Stimulated activated CD4-positive, alpha-beta T cell treated with anti-CD3 and anti-CD28 coated beads, TNF-alpha, amount 100 ng/mL, for 48 hours (primary cell): ENCODE measurements around the gene MSMP.
A peak's percentile ranks its signal among the peaks of the same experiment; 100 is the strongest.

Experiments used
- DNase-seq, 3 donors: peaks; one replicate each; pipeline ENCODE4 v3.0.0-alpha.2; 2020; ENCODE audit warnings: low read depth in 3 of 3

Gene MSMP

DNA sequence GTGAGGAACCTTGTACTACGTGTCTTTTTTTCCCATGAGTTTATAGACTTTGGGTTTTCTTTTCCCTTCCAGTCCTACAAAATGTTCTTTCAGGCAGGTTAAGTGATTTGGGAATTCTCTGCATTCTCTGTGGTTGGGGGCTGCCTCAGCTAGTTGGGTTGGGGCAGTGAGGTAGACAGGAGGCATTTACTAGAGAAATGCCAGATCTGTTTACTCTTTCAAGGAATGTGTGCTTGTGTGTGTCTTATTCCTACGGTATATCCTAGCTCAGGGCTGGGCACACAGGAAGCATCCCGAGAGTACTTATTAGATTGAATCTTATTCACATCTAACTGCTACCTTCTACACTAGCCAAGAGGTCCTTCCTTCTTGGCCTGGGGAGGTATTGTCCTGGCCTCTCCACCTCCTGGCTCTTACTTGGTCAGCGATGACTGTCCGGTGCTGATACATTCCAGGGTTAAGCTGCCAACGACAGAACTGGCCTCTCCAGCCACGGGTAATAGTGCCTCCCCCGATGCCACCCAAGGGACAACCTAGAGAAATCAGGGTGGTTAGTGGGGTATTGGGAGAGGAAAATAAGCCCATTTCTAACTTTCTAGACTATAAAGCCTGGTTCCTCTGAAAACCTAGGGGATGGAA, 10.1 kb downstream of the MSMP start:
- no peak for DNase-seq

DNA sequence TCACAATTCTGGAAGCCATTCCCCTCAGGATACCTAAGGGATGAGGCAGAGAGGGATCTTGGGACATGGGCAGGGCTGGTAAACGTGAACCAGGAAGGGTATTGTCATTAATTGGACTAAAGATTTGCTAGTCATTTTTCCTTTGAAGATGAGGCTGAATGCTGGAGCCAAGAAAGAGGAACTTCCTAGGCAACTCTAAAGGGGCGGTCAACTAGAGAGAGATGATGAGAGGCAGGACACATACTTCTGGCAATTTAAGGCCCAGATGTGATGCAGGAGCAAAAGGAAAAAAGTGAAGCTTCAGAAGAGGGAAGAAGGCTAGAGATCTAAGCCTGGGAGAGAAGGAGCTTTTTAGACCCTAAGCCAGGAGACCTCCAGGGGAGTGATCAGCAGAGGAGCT, 10.6 kb downstream of the MSMP start:
- DNase-seq: no peak

DNA sequence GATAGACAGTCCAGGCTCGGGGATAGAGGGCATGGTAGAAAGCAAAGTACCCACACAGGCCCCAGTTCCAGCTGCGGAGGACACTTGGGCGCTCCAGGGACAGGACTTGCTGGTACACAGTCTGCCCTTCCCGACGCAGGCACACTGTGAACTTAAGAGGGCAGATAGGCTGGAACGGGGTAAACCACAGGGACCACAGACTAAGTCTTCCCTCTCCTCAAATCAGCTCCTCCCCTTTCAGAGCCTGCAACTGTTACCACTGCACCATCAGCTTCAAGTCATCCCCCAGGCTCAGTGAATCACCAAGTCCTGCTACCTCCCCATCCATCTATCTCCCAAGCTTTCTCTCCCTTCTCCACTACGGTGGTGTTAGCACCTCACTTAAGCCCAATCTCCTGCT, 12.3 kb downstream of the MSMP start:
- DNase-seq: no peak

DNA sequence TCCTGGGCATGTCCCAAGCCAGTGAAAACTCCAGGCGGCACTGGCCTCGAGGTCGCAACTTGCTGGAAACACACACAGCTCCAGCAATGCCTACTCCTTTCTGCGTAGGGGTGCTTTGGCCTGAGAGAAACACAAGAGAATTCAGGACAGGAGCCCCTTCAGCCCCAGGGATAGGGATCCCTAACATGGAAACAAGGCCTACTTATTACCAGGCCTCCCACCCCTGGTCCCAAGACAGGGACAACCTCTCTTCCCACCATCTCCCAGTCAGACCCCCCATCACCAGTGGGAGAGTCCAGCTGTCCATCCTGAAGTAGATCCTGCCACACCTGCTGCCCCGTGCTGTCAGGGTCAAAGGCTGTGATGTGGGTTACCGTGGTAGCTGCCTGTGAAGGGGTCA, 13.8 kb downstream of the MSMP start:
- DNase-seq: no peak

DNA sequence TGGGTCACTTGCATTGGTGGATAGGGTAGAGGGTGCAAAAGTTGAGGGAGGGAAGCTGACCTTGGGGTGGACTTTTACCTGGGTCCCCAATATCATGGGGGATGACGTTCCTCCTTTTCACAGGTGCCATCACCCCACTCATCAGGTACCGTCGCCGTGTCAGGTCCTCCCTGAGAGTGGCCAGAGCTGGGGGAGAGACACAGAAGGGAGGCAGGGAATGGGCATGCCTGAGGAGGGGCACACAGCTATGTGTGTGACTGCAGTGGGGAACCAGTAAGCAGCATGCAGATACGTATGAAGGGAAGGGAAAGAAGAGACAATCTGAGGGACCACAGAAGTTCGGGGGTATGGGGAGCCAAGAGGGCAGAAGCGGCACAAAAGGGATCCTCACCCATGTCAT, 15.2 kb downstream of the MSMP start:
- DNase-seq: no peak

DNA sequence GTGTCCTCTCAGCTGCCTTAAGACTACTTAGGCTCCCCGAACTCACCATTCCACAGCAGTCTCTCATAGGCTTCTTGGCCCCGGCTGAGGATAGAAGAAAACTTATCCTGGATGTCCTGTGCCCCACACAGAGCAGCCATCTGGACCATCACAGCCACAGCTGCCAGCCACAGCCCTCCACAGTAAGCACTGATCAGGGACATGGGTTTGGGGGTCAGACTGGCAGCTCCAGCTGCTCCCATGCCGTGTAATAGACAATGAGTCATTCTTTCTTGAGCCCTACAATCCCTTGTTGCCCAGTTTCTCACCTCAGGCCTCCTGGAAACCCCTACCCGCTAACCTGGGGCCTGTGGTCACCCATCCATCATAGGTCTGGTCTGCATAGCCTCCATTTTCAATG, 15.9 kb downstream of the MSMP start:
- no peak for DNase-seq

DNA sequence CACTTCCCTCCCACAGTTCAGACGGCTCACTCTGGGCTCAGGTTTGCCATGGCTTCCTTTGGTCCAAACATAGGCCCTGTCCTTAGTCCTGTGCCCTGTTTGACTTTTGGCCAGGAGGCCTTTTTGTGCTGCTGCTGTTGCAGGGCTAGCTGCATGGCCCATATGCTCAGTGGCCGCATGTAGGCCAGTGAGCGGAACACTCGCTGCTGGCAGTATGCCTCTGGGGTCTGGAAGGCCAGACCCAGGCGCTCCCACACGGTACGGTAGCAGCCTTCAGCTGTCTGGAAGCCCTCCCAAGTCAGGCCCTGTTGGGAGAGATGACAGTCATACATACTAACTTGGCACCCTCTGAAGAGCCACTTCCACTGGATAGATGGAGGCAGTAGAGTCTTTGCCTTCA, 16.9 kb downstream of the MSMP start:
- DNase-seq: no peak

DNA sequence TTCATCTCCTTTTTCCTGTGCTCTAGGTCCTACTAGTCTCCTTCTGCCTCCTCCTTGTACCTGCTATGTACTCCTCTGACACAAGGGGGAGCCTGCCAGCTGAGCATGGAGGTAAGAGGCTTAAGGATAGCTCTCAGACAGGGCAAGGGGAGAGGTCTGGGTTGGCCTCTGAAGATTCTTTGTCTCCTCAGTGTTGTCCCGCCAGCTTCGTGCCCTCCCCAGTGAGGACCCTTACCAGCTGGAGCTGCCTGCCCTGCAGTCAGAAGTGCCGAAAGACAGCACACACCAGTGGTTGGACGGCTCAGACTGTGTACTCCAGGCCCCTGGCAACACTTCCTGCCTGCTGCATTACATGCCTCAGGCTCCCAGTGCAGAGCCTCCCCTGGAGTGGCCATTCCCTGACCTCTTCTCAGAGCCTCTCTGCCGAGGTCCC, 17.9 kb downstream of the MSMP start:
- DNase-seq: peak in 1 of 3 donors; percentile 42

DNA sequence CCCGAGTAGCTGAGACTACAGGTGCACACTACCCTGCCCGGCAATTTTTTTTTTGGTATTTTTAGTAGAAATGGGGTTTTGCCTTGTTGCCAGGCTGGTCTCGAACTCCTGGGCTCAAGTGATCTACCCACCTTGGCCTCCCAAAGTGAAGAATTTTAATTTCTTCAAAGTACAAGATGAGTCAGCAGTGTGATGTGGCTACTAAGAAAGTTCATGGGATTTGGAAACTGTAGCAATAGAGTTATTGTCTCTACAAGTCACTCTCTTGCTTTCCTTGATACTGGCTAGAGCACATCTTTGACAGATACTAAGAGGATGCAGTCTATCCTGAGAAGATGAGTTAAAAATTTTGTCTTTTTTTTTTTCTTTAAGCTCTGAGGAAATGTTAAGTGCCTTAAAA, 20.0 kb downstream of the MSMP start:
- no peak for DNase-seq

DNA sequence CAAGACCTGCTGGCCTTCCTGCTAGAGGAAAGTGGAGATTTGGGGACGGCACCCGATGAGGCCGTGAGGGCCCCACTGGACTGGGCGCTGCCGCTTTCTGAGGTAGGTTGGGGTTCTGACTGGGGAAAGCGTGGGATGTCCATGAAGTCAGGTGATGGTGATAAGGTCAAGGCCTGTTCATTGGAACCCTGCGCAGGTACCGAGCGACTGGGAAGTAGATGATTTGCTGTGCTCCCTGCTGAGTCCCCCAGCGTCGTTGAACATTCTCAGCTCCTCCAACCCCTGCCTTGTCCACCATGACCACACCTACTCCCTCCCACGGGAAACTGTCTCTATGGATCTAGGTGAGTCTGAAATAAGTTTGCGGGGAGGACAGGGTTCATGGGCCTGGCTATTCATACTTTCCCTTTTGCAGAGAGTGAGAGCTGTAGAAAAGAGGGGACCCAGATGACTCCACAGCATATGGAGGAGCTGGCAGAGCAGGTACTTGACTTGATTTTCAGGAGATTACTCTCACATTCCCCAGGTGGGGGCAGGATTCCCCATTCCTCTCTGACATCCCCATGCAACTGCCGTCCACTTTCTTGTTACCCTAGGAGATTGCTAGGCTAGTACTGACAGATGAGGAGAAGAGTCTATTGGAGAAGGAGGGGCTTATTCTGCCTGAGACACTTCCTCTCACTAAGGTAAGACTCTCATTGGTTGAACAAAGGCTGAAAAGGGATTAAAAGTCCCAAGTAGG, 21.1 kb downstream of the MSMP start:
- DNase-seq: no peak

DNA sequence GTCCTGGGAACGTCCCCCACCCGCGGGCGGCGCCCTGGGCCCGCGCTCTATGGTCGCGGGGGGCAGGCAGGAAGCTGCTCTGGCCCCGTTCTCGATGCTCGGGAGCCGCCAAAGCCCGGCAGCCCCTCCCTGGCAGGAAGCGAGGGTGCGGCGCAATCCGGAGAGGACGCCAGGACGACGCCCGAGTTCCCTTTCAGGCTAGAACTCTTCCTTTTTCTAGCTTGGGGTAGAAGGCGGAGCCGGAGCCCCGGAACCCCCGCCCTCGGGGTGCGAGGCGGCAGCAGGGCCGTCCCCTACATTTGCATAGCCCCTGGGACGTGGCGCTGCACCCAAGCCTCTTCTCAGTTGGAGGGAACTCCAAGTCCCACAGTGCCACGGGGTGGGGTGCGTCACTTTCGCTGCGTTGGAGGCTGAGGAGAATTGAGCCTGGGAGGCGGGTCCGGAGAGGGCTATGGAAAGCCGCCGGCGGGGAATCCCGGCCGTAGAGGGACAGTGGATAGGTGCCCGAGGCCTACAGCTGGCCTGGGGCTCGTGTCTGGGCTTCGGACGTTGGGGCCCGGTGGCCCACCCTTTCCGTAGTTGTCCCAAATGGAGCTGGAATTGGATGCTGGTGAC, 21.8 kb downstream of the MSMP start, which contains the start of the genes CREB3 and TLN1:
Gene CREB3, plus strand, starts transcription at position 482 of the 615 bp plus-strand sequence. Its CDS starts 107 bp downstream, at position 589.
Gene TLN1, minus strand, starts transcription at position 11 of the 615 bp plus-strand sequence. CDS start 6,501 bp downstream, outside the sequence.
- DNase-seq: peak; percentile 91 to 98 (median 91)

DNA sequence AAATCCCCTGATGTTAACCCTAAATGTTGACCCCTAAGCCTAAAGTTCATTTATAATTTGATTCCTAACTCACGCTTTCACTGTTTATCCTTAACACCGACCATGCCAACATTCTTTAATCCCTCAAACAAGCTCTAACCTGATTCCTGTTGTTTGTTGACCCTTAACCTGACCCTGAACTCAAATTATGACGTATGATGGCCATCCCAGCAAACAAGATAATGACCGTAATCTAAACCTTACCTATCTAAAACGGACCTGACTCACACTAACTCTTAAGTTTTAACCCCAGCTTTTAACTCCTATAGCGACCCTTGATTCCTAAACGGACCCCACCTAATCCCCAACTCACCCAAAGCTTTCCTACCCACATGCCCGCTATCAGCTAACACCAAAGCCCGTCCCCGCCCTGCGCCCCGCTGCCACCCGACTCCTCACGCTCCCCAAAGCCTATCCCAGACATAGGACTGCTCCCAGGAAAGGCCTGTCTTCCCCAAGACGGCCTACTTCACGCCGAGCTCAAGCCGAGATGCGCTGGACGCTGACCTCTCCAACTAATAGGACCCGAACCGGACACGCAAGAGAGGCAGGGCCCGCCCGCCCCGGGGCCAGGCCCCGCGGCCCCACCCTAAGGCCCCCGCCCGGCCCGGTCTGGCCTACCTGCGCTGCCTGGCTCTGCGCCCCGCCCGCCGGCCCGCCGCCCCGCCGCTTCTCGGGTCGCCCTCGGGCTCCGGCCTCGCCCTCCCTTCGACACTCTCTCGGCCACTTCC, 22.5 kb downstream of the MSMP start:
- no peak for DNase-seq

DNA sequence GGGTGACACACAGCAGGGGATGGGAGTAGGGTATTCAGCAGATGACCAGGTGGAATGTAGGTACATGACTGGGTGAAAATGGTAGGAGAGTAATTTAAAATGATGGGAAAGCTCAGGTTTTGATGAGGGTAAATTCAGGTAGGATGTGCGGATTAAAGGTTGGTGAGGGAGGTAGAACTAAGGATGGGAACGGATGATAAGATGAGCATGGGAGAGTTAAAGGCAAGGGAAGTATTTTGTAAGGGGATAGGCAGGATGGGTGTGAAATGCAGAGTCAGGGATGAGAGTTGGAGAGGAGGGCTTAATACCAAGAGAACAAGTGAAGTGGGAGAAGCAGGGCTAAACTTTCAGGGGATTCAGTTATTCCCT, 23.6 kb downstream of the MSMP start:
- no peak for DNase-seq

DNA sequence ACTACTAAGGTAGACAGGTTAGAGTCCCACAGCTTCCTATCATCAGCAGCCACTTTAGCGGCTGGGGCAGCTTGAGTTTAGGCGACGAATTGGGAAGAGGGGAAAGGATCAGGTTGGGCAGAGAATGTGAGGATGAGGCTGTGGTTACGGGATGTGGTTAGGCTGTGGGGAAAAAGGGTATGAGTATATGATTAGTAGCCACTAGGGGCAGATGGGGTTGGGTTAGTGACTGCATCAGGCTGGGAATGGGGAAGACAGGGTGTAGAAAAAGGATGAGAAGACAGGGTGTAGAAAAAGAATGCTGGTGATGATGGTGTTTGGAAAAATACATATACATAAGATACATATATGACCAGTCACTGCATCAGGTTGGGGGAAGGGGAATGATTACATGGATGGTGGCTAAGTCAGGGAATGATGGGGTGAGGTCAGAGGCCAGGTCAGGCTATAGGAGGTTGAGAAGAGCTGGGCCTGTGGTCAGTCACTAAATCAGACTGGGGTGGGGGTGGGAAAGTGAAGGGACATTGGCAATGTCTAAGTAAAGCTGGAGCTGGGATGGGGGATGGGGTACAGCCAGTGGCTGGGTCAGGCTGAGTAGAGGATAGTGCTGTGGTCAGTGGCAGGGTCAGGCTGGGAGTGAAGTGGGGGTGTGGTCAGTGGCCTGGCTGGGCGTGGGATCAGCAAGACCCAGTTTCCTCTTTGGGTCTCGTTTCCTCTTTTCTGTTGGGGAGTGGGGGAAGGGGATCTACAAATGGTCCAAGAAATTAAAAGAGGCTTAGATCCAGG, 24.2 kb downstream of the MSMP start:
- no peak for DNase-seq

DNA sequence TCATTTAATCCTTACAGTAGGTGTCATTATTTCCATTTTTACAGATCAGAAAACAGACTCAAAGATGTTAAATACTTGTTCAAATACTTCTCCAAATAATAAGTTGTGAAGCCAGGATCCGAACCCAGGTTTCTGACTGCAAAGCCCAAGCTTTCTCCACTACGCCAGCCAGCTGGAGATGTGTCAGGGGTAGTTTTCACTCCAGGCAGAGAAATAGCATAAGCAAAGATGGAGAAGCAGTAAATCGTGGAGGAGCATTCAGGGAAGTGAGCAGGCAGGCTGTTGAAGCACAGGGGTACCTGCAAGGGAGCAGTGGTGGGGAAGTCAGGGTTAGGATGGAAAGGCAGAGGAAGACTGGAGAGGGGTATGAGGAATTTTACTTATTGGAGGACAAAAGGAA, 25.0 kb downstream of the MSMP start:
- DNase-seq: no peak

DNA sequence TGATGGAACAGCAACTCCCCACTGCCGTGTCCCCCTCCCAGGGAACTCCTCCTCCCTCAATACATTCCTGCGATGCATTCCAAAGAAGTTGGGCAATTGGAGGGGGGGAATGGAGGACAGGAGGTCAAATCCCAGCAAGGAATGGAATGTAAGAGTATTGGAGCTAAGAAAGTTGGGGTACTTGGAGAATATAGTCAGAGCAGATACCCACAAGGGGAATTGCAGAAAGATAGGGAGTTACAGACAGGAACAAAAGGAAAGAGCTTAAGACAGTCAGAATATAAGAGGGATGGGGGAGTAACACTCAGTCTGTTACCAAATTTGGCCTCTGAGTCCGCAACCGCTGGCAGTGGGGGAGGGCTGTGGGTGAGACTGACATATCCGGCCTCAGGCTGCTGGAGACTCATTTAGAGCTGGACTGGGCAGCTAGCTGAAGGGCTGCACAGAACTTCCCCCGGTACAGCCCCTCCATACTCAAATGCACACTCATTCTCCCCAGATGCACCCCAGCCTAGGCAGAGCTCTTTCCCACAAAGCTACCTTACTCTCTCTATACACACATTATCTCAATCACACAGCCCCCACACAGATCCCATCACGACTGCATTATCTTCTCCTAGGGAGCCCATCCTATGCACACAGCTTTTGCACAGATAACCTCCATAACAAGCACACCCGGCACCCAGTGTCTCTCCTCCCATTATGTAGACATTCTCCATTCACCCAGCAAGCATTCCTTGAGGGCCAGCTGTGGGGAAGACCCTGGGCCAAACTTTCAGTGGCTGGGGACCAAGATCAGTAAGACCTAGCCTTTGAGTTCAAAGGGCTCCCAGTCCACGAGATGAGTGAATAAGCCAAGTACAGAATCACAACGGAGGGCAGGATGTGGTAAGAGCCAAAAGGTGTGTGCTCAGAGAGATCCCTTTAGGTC, 25.8 kb downstream of the MSMP start:
- DNase-seq: peak in 1 of 3 donors; percentile 29

DNA sequence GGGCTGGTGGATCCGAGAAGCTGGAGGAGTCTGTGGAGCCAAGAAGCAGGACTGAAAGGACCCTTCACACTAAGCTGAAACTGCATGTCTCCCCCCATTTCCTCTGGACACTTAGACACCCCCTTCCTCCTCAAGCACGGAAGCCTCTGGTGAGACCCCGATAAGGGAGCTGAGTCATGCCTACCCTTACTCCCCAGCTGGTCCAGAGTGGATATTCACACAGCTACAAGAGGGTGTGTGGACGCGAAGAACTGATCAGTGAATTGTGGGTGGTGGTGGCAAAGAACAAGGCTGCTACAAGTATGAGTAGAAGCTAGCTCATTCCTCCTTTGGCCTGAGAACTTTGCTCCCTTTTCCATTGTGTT, 26.4 kb downstream of the MSMP start:
- no peak for DNase-seq

DNA sequence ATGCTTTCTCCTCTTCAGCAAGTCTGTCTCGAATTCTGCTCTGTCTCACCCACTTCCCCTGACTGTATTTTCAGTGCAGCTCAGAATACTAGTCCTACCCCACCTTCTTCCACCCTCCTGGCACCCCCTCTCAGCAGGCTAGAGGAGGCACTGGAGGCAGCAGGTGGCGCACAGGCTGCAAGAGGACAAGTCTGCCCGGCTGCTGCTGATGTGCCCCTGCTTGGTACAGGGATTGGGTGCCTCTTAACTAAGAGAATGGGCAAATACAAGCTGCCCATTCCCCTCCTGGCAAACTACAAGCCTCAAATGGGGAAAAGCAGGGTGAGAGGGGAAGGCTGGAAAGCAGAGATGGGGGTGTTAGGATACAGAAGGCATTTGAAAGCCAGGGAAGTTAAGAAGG, 27.1 kb downstream of the MSMP start:
- DNase-seq: no peak

DNA sequence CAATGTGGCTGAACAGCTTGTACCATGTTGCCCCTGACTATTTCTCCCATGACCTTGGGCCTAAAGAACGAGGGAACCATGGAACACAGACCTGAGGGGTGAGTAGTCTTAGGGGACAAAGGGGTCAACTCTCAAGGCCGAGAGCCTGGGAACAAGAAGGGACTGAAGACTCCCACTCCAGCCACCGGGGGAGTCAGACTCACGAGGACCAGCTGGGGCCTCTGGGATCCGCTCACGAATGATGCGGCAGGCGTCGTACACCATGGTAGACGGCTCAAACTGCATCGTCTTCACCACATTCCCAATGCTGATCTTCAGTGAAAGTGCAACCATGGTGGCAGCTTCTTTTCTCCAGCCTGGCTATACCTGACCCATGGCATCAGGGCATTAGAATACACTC, 28.7 kb downstream of the MSMP start:
- no peak for DNase-seq

DNA sequence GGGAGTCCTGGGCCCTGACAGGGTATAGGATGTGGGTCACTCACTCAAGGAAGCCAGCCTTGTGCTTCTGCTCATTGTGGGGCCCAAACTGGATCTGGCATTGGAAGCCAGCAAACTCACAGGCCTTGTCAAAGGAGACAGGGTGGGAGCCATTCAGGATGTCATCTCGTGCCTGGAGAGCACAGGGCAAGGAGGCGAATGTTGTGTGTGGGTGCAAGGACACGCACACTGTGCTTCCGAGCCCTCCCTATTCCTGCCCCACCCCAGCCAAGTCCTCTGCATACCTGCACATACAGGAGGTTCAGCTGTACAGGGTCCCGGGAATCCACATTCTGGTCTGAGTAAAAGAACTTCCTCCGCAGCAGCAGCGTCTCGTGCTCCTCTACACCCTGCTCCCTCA, 30.2 kb downstream of the MSMP start:
- no peak for DNase-seq
